ENCODE results near the gene MUC2.
"Not testable (repeated sequence)": the region's sequence is repeated elsewhere in the genome, so short reads cannot be mapped to it uniquely, and the experiment has no call there.

The MUC2 gene

GRCh38 chr11:1107316-1108245, 32.9 kb downstream of the MUC2 start:
- no peak for DNase-seq

GRCh38 chr11:1108246-1108900, 33.7 kb downstream of the MUC2 start:
- no peak for DNase-seq

GRCh38 chr11:1109101-1109917, 34.6 kb downstream of the MUC2 start:
- DNase-seq: no peak

- peak in 1 of 5 donors; percentile 0 for DNase-seq
Observed at GRCh38 chr11:1109918-1110705, 35.4 kb downstream of the MUC2 start.

GRCh38 chr11:1111545-1112212, 37.0 kb downstream of the MUC2 start:
- peak in 1 of 5 donors; percentile 5 for DNase-seq

GRCh38 chr11:1112351-1113191, 37.9 kb downstream of the MUC2 start:
- peak in 1 of 5 donors; percentile 8 for DNase-seq

GRCh38 chr11:1113405-1114201, 38.9 kb downstream of the MUC2 start:
- DNase-seq: peak in 1 of 5 donors; percentile 10

GRCh38 chr11:1115292-1115691, 40.6 kb downstream of the MUC2 start:
- not testable (repeated sequence) for DNase-seq

- no peak for DNase-seq
Observed at GRCh38 chr11:1116104-1116503, 41.4 kb downstream of the MUC2 start.

GRCh38 chr11:1116666-1117390, 42.2 kb downstream of the MUC2 start:
- no peak for DNase-seq

- no peak for DNase-seq
Observed at GRCh38 chr11:1117992-1118391, 43.3 kb downstream of the MUC2 start.

- DNase-seq: no peak
Observed at GRCh38 chr11:1118755-1119603, 44.3 kb downstream of the MUC2 start.

GRCh38 chr11:1119604-1120146, 45.0 kb downstream of the MUC2 start:
- DNase-seq: no peak

GRCh38 chr11:1120532-1121330, 46.1 kb downstream of the MUC2 start:
- DNase-seq: no peak

GRCh38 chr11:1121331-1121812, 46.7 kb downstream of the MUC2 start:
- no peak for DNase-seq

GRCh38 chr11:1121813-1122663, 47.4 kb downstream of the MUC2 start:
- no peak for DNase-seq
